ENCODE measurements around the gene ABLIM1. TPM values are rescaled to one million over a fixed set of nuclear protein-coding genes. Genes with fewer than 3 reads are reported as not detected.

Gene ABLIM1
- total RNA-seq, 4 donors from 2014 or later: 84.7 to 203 (median 150) TPM

DNA sequence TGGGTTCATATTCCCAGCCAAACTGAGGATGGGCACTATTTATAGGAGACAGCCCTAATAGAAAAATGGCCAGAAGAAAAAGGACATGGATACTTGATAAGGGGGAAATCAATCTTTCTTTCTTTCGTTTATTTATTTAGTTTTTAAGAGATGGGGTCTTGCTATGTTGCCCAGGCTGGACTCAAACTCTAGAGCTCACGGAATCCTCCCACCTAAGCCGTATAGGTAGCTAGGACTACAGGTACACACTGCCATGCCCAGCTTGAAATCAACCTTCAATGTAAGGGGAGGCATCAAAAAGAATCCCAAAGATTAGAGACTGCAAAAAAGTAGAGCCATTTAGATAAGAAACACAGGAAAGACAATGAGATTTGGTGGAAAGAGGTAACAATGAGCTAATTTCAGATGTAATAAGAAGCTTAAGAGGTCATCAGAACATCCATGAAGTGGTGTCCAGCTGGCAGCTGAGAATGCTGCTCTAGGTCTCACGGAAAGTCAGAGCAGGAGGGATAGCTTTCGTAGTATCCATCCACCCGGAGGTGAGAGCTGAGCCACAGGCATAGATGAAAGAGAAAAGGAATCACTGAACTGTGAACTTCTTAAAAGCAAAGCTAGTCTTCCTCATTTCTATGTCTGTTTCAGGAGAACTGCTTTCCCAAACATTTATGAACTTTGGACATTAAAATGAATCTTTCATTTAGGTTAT, 10.5 kb upstream of the ABLIM1 start:
- in situ Hi-C loops (cut with MboI; ENCODE audit: low sequenced_read_pairs in 4 of 4): no loop called here
- intact Hi-C loops (cut with DNase I; ENCODE audit: low total_unique reads): no loop called here
- no peak for ATAC-seq
- no peaks in the 10 kb centered on the region for H3K9me3 ChIP-seq
- no peak for DNase-seq
- H3K27me3 ChIP-seq: no peaks in the 10 kb centered on the region
- peaks cover 8 to 9% of the 10 kb centered on the region in 2 donors for H3K4me1 ChIP-seq
- TF ChIP-seq POLR2A (IDR thresholded peaks at IDR 0.05): no peak
- TF ChIP-seq, protein P1, sequence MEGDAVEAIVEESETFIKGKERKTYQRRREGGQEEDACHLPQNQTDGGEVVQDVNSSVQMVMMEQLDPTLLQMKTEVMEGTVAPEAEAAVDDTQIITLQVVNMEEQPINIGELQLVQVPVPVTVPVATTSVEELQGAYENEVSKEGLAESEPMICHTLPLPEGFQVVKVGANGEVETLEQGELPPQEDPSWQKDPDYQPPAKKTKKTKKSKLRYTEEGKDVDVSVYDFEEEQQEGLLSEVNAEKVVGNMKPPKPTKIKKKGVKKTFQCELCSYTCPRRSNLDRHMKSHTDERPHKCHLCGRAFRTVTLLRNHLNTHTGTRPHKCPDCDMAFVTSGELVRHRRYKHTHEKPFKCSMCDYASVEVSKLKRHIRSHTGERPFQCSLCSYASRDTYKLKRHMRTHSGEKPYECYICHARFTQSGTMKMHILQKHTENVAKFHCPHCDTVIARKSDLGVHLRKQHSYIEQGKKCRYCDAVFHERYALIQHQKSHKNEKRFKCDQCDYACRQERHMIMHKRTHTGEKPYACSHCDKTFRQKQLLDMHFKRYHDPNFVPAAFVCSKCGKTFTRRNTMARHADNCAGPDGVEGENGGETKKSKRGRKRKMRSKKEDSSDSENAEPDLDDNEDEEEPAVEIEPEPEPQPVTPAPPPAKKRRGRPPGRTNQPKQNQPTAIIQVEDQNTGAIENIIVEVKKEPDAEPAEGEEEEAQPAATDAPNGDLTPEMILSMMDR (IDR thresholded peaks at IDR 0.05 in 4 of 5, conservative IDR thresholded peaks at IDR 0.05 in 1 of 5): no peak
- H3K36me3 ChIP-seq: no peaks in the 10 kb centered on the region
- no peak overlapping the region for H3K27ac ChIP-seq
- H3K4me3 ChIP-seq: no peak overlapping the region

DNA sequence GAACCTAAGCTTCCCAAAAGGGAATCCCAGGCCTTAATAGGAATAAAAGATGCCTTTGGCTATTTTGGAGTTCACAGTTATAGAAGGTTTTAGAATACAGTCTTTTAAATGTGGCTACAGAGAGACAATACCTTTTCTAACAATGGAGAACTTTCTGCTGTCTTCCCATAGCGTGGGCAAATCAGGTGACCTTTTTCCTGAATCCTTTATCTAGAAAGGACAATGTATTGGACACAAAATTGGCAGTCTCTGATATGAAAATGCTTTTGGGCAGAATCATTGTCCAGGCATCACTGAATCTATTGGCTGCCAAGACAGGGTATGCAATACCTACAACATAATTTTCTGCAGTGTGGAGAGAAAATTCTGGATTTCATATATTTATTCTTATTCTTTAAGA, 7.8 kb upstream of the ABLIM1 start:
- in situ Hi-C loops (cut with MboI; ENCODE audit: low sequenced_read_pairs in 4 of 4) (no loop called here), intact Hi-C loops (cut with DNase I; ENCODE audit: low total_unique reads) (no loop called here)
- no peak for DNase-seq
- Histone ChIP-seq H3K9me3 (no peaks in the 10 kb centered on the region), H3K27ac (peak overlapping the region in 3 of 4 donors; percentile 32 to 65 (median 57)), H3K36me3 (no peaks in the 10 kb centered on the region), H3K4me1 (peaks cover 9 to 27% of the 10 kb centered on the region in 2 donors), H3K27me3 (no peaks in the 10 kb centered on the region), H3K4me3 (no peak overlapping the region)
- peak in 1 of 2 donors; percentile 23 for ATAC-seq
- TF ChIP-seq POLR2A (IDR thresholded peaks at IDR 0.05): no peak
- TF ChIP-seq, protein P1 (IDR thresholded peaks at IDR 0.05 in 4 of 5, conservative IDR thresholded peaks at IDR 0.05 in 1 of 5): no peak

DNA sequence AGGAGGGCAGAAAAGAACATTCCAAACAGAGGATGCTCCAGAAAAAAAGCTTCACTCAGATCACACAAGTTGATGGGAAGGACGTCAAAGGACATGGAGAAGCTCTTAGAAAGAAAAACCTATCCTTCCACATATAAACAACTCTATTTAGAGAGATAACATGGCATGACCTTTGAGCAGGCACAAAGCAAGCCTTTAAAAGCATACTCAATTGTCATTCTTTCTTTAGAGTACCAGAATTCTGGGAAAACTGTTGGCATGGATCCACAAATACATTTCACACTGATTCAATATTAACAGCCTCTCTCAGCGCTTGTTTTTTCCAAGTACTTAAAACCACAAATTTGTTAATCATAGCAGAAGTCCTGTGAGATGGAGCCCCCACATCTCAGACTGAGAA, 7.3 kb upstream of the ABLIM1 start:
- no peak for TF ChIP-seq POLR2A (IDR thresholded peaks at IDR 0.05)
- TF ChIP-seq, protein P1 (IDR thresholded peaks at IDR 0.05 in 4 of 5, conservative IDR thresholded peaks at IDR 0.05 in 1 of 5): no peak
- Histone ChIP-seq H3K9me3 (no peaks in the 10 kb centered on the region), H3K4me3 (no peak overlapping the region), H3K36me3 (no peaks in the 10 kb centered on the region), H3K4me1 (peaks cover 9 to 30% of the 10 kb centered on the region in 2 donors), H3K27ac (peak overlapping the region in 3 of 4 donors; percentile 32 to 65 (median 57)), H3K27me3 (no peaks in the 10 kb centered on the region)
- intact Hi-C loops (cut with DNase I; ENCODE audit: low total_unique reads) (no loop called here), in situ Hi-C loops (cut with MboI; ENCODE audit: low sequenced_read_pairs in 4 of 4) (no loop called here)
- ATAC-seq (no peak), DNase-seq (no peak)

DNA sequence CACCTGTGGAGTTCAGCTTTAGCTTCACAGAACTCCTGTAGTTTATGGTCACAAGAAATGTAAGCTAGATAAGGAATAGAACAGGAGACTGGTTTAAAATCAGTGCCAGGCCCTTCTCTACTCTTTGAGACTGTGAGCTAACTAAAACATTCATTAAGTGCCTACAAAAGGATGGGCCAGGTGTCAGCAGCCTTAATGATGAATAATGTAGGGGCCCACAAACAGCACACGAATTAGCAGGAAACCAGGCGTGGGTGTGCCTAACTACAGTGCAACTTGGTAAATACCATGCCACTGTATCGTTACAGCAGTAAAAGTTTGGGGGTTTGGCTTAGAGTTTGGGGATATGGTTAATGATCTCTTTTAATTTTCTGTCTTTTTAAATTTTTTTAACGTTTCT, 6.1 kb upstream of the ABLIM1 start:
- ATAC-seq: no peak
- Histone ChIP-seq H3K27me3 (no peaks in the 10 kb centered on the region), H3K27ac (peak overlapping the region in 3 of 4 donors; percentile 28 to 66 (median 57)), H3K4me1 (peaks cover 9 to 34% of the 10 kb centered on the region in 2 donors), H3K4me3 (no peak overlapping the region), H3K36me3 (no peaks in the 10 kb centered on the region), H3K9me3 (no peaks in the 10 kb centered on the region)
- in situ Hi-C loops (cut with MboI; ENCODE audit: low sequenced_read_pairs in 4 of 4) (no loop called here), intact Hi-C loops (cut with DNase I; ENCODE audit: low total_unique reads) (no loop called here)
- TF ChIP-seq, protein P1 (IDR thresholded peaks at IDR 0.05 in 4 of 5, conservative IDR thresholded peaks at IDR 0.05 in 1 of 5): no peak
- TF ChIP-seq POLR2A (IDR thresholded peaks at IDR 0.05): no peak
- DNase-seq: no peak
